Heart right ventricle (tissue), 16 donors: ENCODE measurements around the gene CPZ. TPM values are rescaled to one million over a fixed set of nuclear protein-coding genes. Genes with fewer than 3 reads are reported as not detected.

ENCODE experiments used
- ATAC-seq, 8 donors: fragments of 200-7000 bp; cut with Tn5 transposase; one replicate each; pipeline ENCODE4 v1.9.1; 2020; ENCODE audit warnings: mild to moderate bottlenecking in 8 of 8, moderate library complexity in 8 of 8, moderate number of reproducible peaks in 1 of 8
- DNase-seq, 2 donors: peaks; one replicate each; pipeline ENCODE4 v3.0.0-alpha.2; 2020
- H3K27ac ChIP-seq, 10 donors: fragments of 200-600 bp; sonication (generic) in 2 of 10; one replicate each; pipeline versions ENCODE4 v1.5.0 to v1.8.0; 2020 to 2022; ENCODE audit warnings: mild to moderate bottlenecking in 3 of 10
- H3K27me3 ChIP-seq, 7 donors: fragments of 200-600 bp; one replicate each; pipeline ENCODE4 v1.8.0; 2021 to 2022; ENCODE audit warnings: mild to moderate bottlenecking in 2 of 7
- H3K36me3 ChIP-seq, 9 donors: fragments of 200-600 bp; sonication (generic) in 1 of 9; one replicate each; pipeline versions ENCODE4 v1.5.0 to v1.8.0; 2020 to 2022; ENCODE audit warnings: mild to moderate bottlenecking in 2 of 9
- H3K4me1 ChIP-seq, 9 donors: fragments of 200-600 bp; sonication (generic) in 1 of 9; one replicate each; pipeline versions ENCODE4 v1.5.0 to v1.8.0; 2020 to 2022; ENCODE audit warnings: mild to moderate bottlenecking in 4 of 9
- H3K4me3 ChIP-seq, 10 donors: fragments of 200-600 bp; sonication (generic) in 2 of 10; one replicate each; pipeline versions ENCODE4 v1.5.0 to v1.8.0; 2020 to 2022; ENCODE audit warnings: mild to moderate bottlenecking in 7 of 10, moderate library complexity in 2 of 10
- H3K9me3 ChIP-seq, 11 donors: fragments of 200-600 bp in 10 of 11; sonication (generic) in 2 of 11; one replicate each; pipeline versions ENCODE4 v1.5.0 to v1.8.0; 2013 to 2022; ENCODE audit warnings: mild to moderate bottlenecking in 2 of 11, control low read depth in 1 of 11, moderate library complexity in 1 of 11
- CTCF ChIP-seq, 9 donors: fragments of 200-600 bp; sonication (generic) in 2 of 9; IDR thresholded peaks; one replicate each; pipeline versions ENCODE4 v1.5.0 to v1.8.0; 2021 to 2022; ENCODE audit warnings: antibody characterized with exemption in 9 of 9, mild to moderate bottlenecking in 5 of 9, moderate library complexity in 1 of 9
- WGBS, 2 donors: extraction: QIAGEN DNeasy Blood & Tissue Kit; methylation state at CpG; one replicate each; pipeline ENCODE4 v1.1.7; 2013; ENCODE audit warnings: inconsistent platforms in 1 of 2; 5-methylcytosine and 5-hydroxymethylcytosine counted together
- intact Hi-C, 10 donors: fragments of 100-400 bp; cut with DNase I; formaldehyde crosslinking; loops; one replicate each; pipeline versions ENCODE4 v1.11.1 to v1.14.2; 2022
- polyA plus RNA-seq, 2 donors: library from polyadenylated mRNA; stranded (reverse); fragments of 200-250 nt; gene quantifications; one replicate each; pipeline ENCODE4 v1.2.3, GENCODE V29; 2013
- total RNA-seq, 10 donors: library from RNA; stranded (reverse); fragmentation: NEBNext Ultra II Directional in 3 of 10; extraction: Animal tissue kit (Norgen Biotek cat#: 25700) in 3 of 10; gene quantifications; one replicate each; pipeline versions ENCODE4 v1.2.1 to v1.2.4, GENCODE V29; 2021 to 2023
- donor health status: Arrhythmogenic right ventricular cardiomyopathy.
- donor health status: ischemic (EF 13 %, LVEDD 7.1; RV severe dilation, severe dysfunction).
- donor health status: healthy with polysubstance abuse.
- donor health status: DM: no; HTN: yes; CAD: no.
- donor health status: DM: no; HTN: no; CAD: no.
- donor health status: ischemic (EF 25% LVEDD 6.9; RV normal size, moderate dysfunction).
- donor health status: ischemic (EF 25% LVEDD 5.7; RV mildly dilated, moderate dysfunction).
- donor health status: healthy.
- donor health status: DM: yes; HTN: yes; CAD: no.
- donor health status: Ischemic cardiomyopathy.
- donor health status: ischemic (EF 35%, LVEDD 5.7; RV mildly dilated, moderate dysfunction).
- donor health status: nonischemic (EF 11% LVEDD 7.7; RV severe dilation, severe dysfunction).
- donor health status: DM: yes; HTN: yes; CAD: no.
- donor health status: PGD.
- donor health status: ischemic (EF 29% LVEDD 5.4; RV normal size, mild dysfunction).
- donor health status: nonischemic (EF 23%, LVEDD 6.1; RV moderate dilation, normal function).

Gene CPZ
- total and polyA plus RNA-seq, 12 donors, result 0.12 to 0.85 (median 0.70) TPM; not detected in 5

GRCh38 chr4:8602686-8603430 is 10.3 kb downstream of the CPZ start:
- ATAC-seq (no peak), DNase-seq (no peak)
- peaks cover 0 to 79% (median 37%) of the 10 kb centered on the region in 7 donors for H3K27me3 ChIP-seq
- WGBS, 2 donors, result 64 to 69% methylated on average over 19 of the region's 19 CpGs
- no peaks in the 10 kb centered on the region for H3K9me3 ChIP-seq
- H3K27ac ChIP-seq, result no peak overlapping the region
- H3K36me3 ChIP-seq, result no peaks in the 10 kb centered on the region
- intact Hi-C loops, result loop anchor here in 7 of 10 donors (10.0 kb wide), 1 partner anchor 312 kb away; no protein-coding TSS in a partner anchor
- TF ChIP-seq CTCF (IDR thresholded peaks at IDR 0.05), result no peak
- peaks cover 0 to 6% (median 5%) of the 10 kb centered on the region in 9 donors for H3K4me1 ChIP-seq
- H3K4me3 ChIP-seq, result no peak overlapping the region

GRCh38 chr4:8603931-8604330 is 11.4 kb downstream of the CPZ start:
- H3K27ac ChIP-seq, result no peak overlapping the region
- H3K4me1 ChIP-seq, result peaks cover 0 to 11% (median 5%) of the 10 kb centered on the region in 9 donors
- WGBS, 2 donors, result 82 to 86% methylated on average over 22 of the region's 22 CpGs
- DNase-seq (no peak), ATAC-seq (no peak)
- peaks cover 0 to 75% (median 41%) of the 10 kb centered on the region in 7 donors for H3K27me3 ChIP-seq
- intact Hi-C loops, result loop anchor here in 7 of 10 donors (10.0 kb wide), 1 partner anchor 311 kb away; no protein-coding TSS in a partner anchor
- H3K4me3 ChIP-seq, result no peak overlapping the region
- no peaks in the 10 kb centered on the region for H3K9me3 ChIP-seq
- TF ChIP-seq CTCF (IDR thresholded peaks at IDR 0.05), result no peak
- H3K36me3 ChIP-seq, result no peaks in the 10 kb centered on the region

- intact Hi-C loops, result loop anchor here in 9 of 10 donors (5.0 to 10.0 kb wide), 2 partner anchors 310 to 312 kb away; no protein-coding TSS in a partner anchor
- Histone ChIP-seq H3K4me1 (peaks cover 0 to 18% (median 5%) of the 10 kb centered on the region in 9 donors), H3K27me3 (peaks cover 0 to 67% (median 33%) of the 10 kb centered on the region in 7 donors), H3K27ac (no peak overlapping the region), H3K36me3 (no peaks in the 10 kb centered on the region), H3K4me3 (no peak overlapping the region), H3K9me3 (no peaks in the 10 kb centered on the region)
- no peak for TF ChIP-seq CTCF (IDR thresholded peaks at IDR 0.05)
- no peak for ATAC-seq
- DNase-seq, result no peak
- WGBS, 2 donors, result 92% methylated on average over 1 of the region's 1 CpG
These were observed 12.7 kb downstream of the CPZ start for GRCh38 chr4:8605289-8605688.

GRCh38 chr4:8606476-8606875 is 13.9 kb downstream of the CPZ start:
- no peak overlapping the region for H3K4me3 ChIP-seq
- DNase-seq (no peak), ATAC-seq (no peak)
- TF ChIP-seq CTCF (IDR thresholded peaks at IDR 0.05), result no peak
- peaks cover 0 to 29% (median 9%) of the 10 kb centered on the region in 9 donors for H3K4me1 ChIP-seq
- intact Hi-C loops, result loop anchor here in 9 of 10 donors (5.0 to 10.0 kb wide), 2 partner anchors 308 to 311 kb away; no protein-coding TSS in a partner anchor
- H3K27me3 ChIP-seq, result peaks cover 0 to 56% (median 27%) of the 10 kb centered on the region in 7 donors
- no peaks in the 10 kb centered on the region for H3K9me3 ChIP-seq
- no peaks in the 10 kb centered on the region for H3K36me3 ChIP-seq
- 83 to 85% methylated on average over 26 of the region's 26 CpGs for WGBS, 2 donors
- H3K27ac ChIP-seq, result no peak overlapping the region
